ENCODE data around the gene RGP1. TPM values are rescaled to one million over a fixed set of nuclear protein-coding genes. Genes with fewer than 3 reads are reported as not detected.

The RGP1 gene
- total and polyA plus RNA-seq, 5 donors: 17.7 to 35.0 (median 26.1) TPM

GRCh38 chr9:35723908-35724307, 25.2 kb upstream of the RGP1 start:
- Histone ChIP-seq H3K9me3 (ENCODE audit: control insufficient read depth, low read length) (no peaks in the 10 kb centered on the region), H3K27ac (ENCODE audit: low read length) (no peak overlapping the region), H3K4me3 (ENCODE audit: low read length) (no peak overlapping the region), H3K4me1 (ENCODE audit: control insufficient read depth, insufficient read depth, low read length) (peaks cover 13% of the 10 kb centered on the region), H3K27me3 (ENCODE audit: control insufficient read depth, insufficient read depth) (no peaks in the 10 kb centered on the region)
- 91% methylated on average over 8 of the region's 8 CpGs for WGBS
- intact Hi-C loops (cut with DNase I): loop anchor here in 1 of 4 donors (10.0 kb wide), 1 partner anchor 59 kb away; the partner anchor contains the start of gene ARHGEF39
- ATAC-seq: no peak
- DNase-seq: no peak

GRCh38 chr9:35725362-35725761, 23.7 kb upstream of the RGP1 start:
- H3K4me1 ChIP-seq (ENCODE audit: control insufficient read depth, insufficient read depth, low read length): peaks cover 18% of the 10 kb centered on the region
- 91% methylated on average over 11 of the region's 11 CpGs for WGBS
- no peak overlapping the region for H3K27ac ChIP-seq (ENCODE audit: low read length)
- H3K9me3 ChIP-seq (ENCODE audit: control insufficient read depth, low read length): no peaks in the 10 kb centered on the region
- no peaks in the 10 kb centered on the region for H3K27me3 ChIP-seq (ENCODE audit: control insufficient read depth, insufficient read depth)
- ATAC-seq: no peak
- intact Hi-C loops (cut with DNase I): loop anchor here in 2 of 4 donors (5.0 to 10.0 kb wide), 2 partner anchors 33 to 61 kb away; partner anchors contain the start of gene ARHGEF39 (in 1 of the 2)
- no peak overlapping the region for H3K4me3 ChIP-seq (ENCODE audit: low read length)
- DNase-seq: no peak

- intact Hi-C loops (cut with DNase I): loop anchor here in 2 of 4 donors (5.0 to 10.0 kb wide), 2 partner anchors 35 to 62 kb away; partner anchors contain the start of gene ARHGEF39 (in 1 of the 2)
- 32% methylated on average over 3 of the region's 3 CpGs for WGBS
- peak overlapping the region; percentile 96 for H3K27ac ChIP-seq (ENCODE audit: low read length)
- H3K4me1 ChIP-seq (ENCODE audit: control insufficient read depth, insufficient read depth, low read length): peaks cover 23% of the 10 kb centered on the region
- H3K27me3 ChIP-seq (ENCODE audit: control insufficient read depth, insufficient read depth): no peaks in the 10 kb centered on the region
- H3K9me3 ChIP-seq (ENCODE audit: control insufficient read depth, low read length): no peaks in the 10 kb centered on the region
- DNase-seq (peak; percentile 54 to 74 (median 72)), ATAC-seq (peak; percentile 7 to 55)
- H3K4me3 ChIP-seq (ENCODE audit: low read length): no peak overlapping the region
Observed at GRCh38 chr9:35726931-35727330, 22.2 kb upstream of the RGP1 start.

GRCh38 chr9:35727676-35728040, 21.4 kb upstream of the RGP1 start:
- ATAC-seq: no peak
- H3K9me3 ChIP-seq (ENCODE audit: control insufficient read depth, low read length): no peaks in the 10 kb centered on the region
- WGBS: 10% methylated on average over 5 of the region's 5 CpGs
- DNase-seq: no peak
- H3K27me3 ChIP-seq (ENCODE audit: control insufficient read depth, insufficient read depth): no peaks in the 10 kb centered on the region
- H3K27ac ChIP-seq (ENCODE audit: low read length): peak overlapping the region; percentile 96
- intact Hi-C loops (cut with DNase I): loop anchor here in 2 of 4 donors (2.0 to 10.0 kb wide), 3 partner anchors 35 to 63 kb away; partner anchors contain the start of gene ARHGEF39 (in 1 of the 2)
- peaks cover 23% of the 10 kb centered on the region for H3K4me1 ChIP-seq (ENCODE audit: control insufficient read depth, insufficient read depth, low read length)
- peak overlapping the region; percentile 36 for H3K4me3 ChIP-seq (ENCODE audit: low read length)

GRCh38 chr9:35728041-35728971, 20.8 kb upstream of the RGP1 start:
- peak overlapping the region; percentile 36 for H3K4me3 ChIP-seq (ENCODE audit: low read length)
- H3K27ac ChIP-seq (ENCODE audit: low read length): peak overlapping the region; percentile 96
- H3K4me1 ChIP-seq (ENCODE audit: control insufficient read depth, insufficient read depth, low read length): peaks cover 23% of the 10 kb centered on the region
- H3K27me3 ChIP-seq (ENCODE audit: control insufficient read depth, insufficient read depth): no peaks in the 10 kb centered on the region
- 1% methylated on average over 10 of the region's 10 CpGs for WGBS
- intact Hi-C loops (cut with DNase I): loop anchor here in 2 of 4 donors (2.0 to 10.0 kb wide), 3 partner anchors 34 to 64 kb away; partner anchors contain the start of gene ARHGEF39 (in 1 of the 2)
- DNase-seq (peak; percentile 78 to 90 (median 89)), ATAC-seq (peak; percentile 40 to 48)
- H3K9me3 ChIP-seq (ENCODE audit: control insufficient read depth, low read length): no peaks in the 10 kb centered on the region

GRCh38 chr9:35729101-35729500, 20.0 kb upstream of the RGP1 start:
- Histone ChIP-seq H3K4me3 (ENCODE audit: low read length) (peak overlapping the region; percentile 45), H3K9me3 (ENCODE audit: control insufficient read depth, low read length) (no peaks in the 10 kb centered on the region), H3K27ac (ENCODE audit: low read length) (peak overlapping the region; percentile 69), H3K4me1 (ENCODE audit: control insufficient read depth, insufficient read depth, low read length) (peaks cover 23% of the 10 kb centered on the region), H3K27me3 (ENCODE audit: control insufficient read depth, insufficient read depth) (no peaks in the 10 kb centered on the region)
- DNase-seq: no peak
- no peak for ATAC-seq
- WGBS: 31% methylated on average over 3 of the region's 3 CpGs
- intact Hi-C loops (cut with DNase I): loop anchor here in 2 of 4 donors (2.0 to 10.0 kb wide), 3 partner anchors 34 to 64 kb away; partner anchors contain the start of gene ARHGEF39 (in 1 of the 2)

- H3K4me3 ChIP-seq (ENCODE audit: low read length): peak overlapping the region; percentile 64
- peak overlapping the region; percentile 69 for H3K27ac ChIP-seq (ENCODE audit: low read length)
- ATAC-seq (no peak), DNase-seq (peak; percentile 69 to 86 (median 85))
- intact Hi-C loops (cut with DNase I): loop anchor here in 3 of 4 donors (2.0 to 10.0 kb wide), 4 partner anchors 33 to 68 kb away; partner anchors contain the start of gene ARHGEF39 (in 1 of the 3)
- H3K4me1 ChIP-seq (ENCODE audit: control insufficient read depth, insufficient read depth, low read length): peaks cover 23% of the 10 kb centered on the region
- WGBS: 8% methylated on average over 6 of the region's 6 CpGs
- no peaks in the 10 kb centered on the region for H3K27me3 ChIP-seq (ENCODE audit: control insufficient read depth, insufficient read depth)
- H3K9me3 ChIP-seq (ENCODE audit: control insufficient read depth, low read length): no peaks in the 10 kb centered on the region
Observed at GRCh38 chr9:35729700-35730485, 19.2 kb upstream of the RGP1 start.

- 56% methylated on average over 2 of the region's 2 CpGs for WGBS
Observed at GRCh38 chr9:35730486-35730854, 18.6 kb upstream of the RGP1 start.

GRCh38 chr9:35731415-35732184, 17.5 kb upstream of the RGP1 start:
- Histone ChIP-seq H3K4me1 (ENCODE audit: control insufficient read depth, insufficient read depth, low read length) (peaks cover 21% of the 10 kb centered on the region), H3K27me3 (ENCODE audit: control insufficient read depth, insufficient read depth) (no peaks in the 10 kb centered on the region), H3K4me3 (ENCODE audit: low read length) (peak overlapping the region; percentile 64), H3K9me3 (ENCODE audit: control insufficient read depth, low read length) (no peaks in the 10 kb centered on the region), H3K27ac (ENCODE audit: low read length) (peak overlapping the region; percentile 93)
- ATAC-seq (no peak), DNase-seq (no peak)
- intact Hi-C loops (cut with DNase I): loop anchor here in 2 of 4 donors (5.0 kb wide), 1 partner anchor 69 kb away; no protein-coding TSS in a partner anchor
- under 1% methylated on average over 47 of the region's 47 CpGs for WGBS

More at GRCh38 chr9:35730486-35730854, 18.6 kb upstream of the RGP1 start:
- intact Hi-C loops (cut with DNase I): loop anchor here in 2 of 4 donors (5.0 kb wide), 1 partner anchor 68 kb away; no protein-coding TSS in a partner anchor
- ATAC-seq (no peak), DNase-seq (no peak)
- Histone ChIP-seq H3K27ac (ENCODE audit: low read length) (peak overlapping the region; percentile 69), H3K9me3 (ENCODE audit: control insufficient read depth, low read length) (no peaks in the 10 kb centered on the region), H3K27me3 (ENCODE audit: control insufficient read depth, insufficient read depth) (no peaks in the 10 kb centered on the region), H3K4me3 (ENCODE audit: low read length) (peak overlapping the region; percentile 64), H3K4me1 (ENCODE audit: control insufficient read depth, insufficient read depth, low read length) (peaks cover 23% of the 10 kb centered on the region)
